ENCODE data around the gene ZIC1. TPM values are rescaled to one million over a fixed set of nuclear protein-coding genes. Genes with fewer than 3 reads are reported as not detected.

Gene ZIC1
- total and polyA plus RNA-seq, 8 donors = 0.03 to 0.55 TPM; not detected in 6

GRCh38 chr3:147369231-147369630 lies 39.9 kb upstream of the ZIC1 start:
- DNase-seq = no peak
- no peaks in the 10 kb centered on the region for H3K9me3 ChIP-seq
- no peaks in the 10 kb centered on the region for H3K36me3 ChIP-seq
- H3K27me3 ChIP-seq = peaks cover 76 to 100% of the 10 kb centered on the region in 2 donors
- no peak overlapping the region for H3K27ac ChIP-seq
- no peak for ATAC-seq
- no peaks in the 10 kb centered on the region for H3K4me1 ChIP-seq
- TF ChIP-seq CTCF (IDR thresholded peaks at IDR 0.05) = no peak
- H3K4me3 ChIP-seq = no peak overlapping the region
- intact Hi-C loops (cut with DNase I) = no loop called here

GRCh38 chr3:147369661-147370123 lies 39.5 kb upstream of the ZIC1 start:
- H3K4me3 ChIP-seq = no peak overlapping the region
- H3K36me3 ChIP-seq = no peaks in the 10 kb centered on the region
- no peak for DNase-seq
- no peaks in the 10 kb centered on the region for H3K9me3 ChIP-seq
- H3K4me1 ChIP-seq = no peaks in the 10 kb centered on the region
- no peak overlapping the region for H3K27ac ChIP-seq
- peaks cover 80 to 100% of the 10 kb centered on the region in 2 donors for H3K27me3 ChIP-seq
- ATAC-seq = no peak
- no peak for TF ChIP-seq CTCF (IDR thresholded peaks at IDR 0.05)
- intact Hi-C loops (cut with DNase I) = no loop called here

GRCh38 chr3:147370349-147370748 lies 38.8 kb upstream of the ZIC1 start:
- Histone ChIP-seq H3K27me3 (peaks cover 87 to 100% of the 10 kb centered on the region in 2 donors), H3K4me1 (no peaks in the 10 kb centered on the region), H3K9me3 (no peaks in the 10 kb centered on the region), H3K27ac (no peak overlapping the region), H3K36me3 (no peaks in the 10 kb centered on the region), H3K4me3 (no peak overlapping the region)
- intact Hi-C loops (cut with DNase I) = no loop called here
- ATAC-seq = no peak
- DNase-seq = no peak
- no peak for TF ChIP-seq CTCF (IDR thresholded peaks at IDR 0.05)

GRCh38 chr3:147371140-147371539 lies 38.0 kb upstream of the ZIC1 start:
- peaks cover 94 to 100% of the 10 kb centered on the region in 2 donors for H3K27me3 ChIP-seq
- intact Hi-C loops (cut with DNase I) = no loop called here

GRCh38 chr3:147371771-147372340 lies 37.3 kb upstream of the ZIC1 start:
- no peak for TF ChIP-seq CTCF (IDR thresholded peaks at IDR 0.05)
- H3K27ac ChIP-seq = no peak overlapping the region
- H3K4me1 ChIP-seq = no peaks in the 10 kb centered on the region
- H3K36me3 ChIP-seq = no peaks in the 10 kb centered on the region
- intact Hi-C loops (cut with DNase I) = no loop called here
- H3K4me3 ChIP-seq = no peak overlapping the region
- no peaks in the 10 kb centered on the region for H3K9me3 ChIP-seq
- no peak for ATAC-seq
- H3K27me3 ChIP-seq = peaks cover 96 to 100% of the 10 kb centered on the region in 2 donors
- DNase-seq = no peak

More at GRCh38 chr3:147371140-147371539, 38.0 kb upstream of the ZIC1 start:
- no peak for ATAC-seq
- TF ChIP-seq CTCF (IDR thresholded peaks at IDR 0.05) = no peak
- no peaks in the 10 kb centered on the region for H3K9me3 ChIP-seq
- no peak for DNase-seq
- no peak overlapping the region for H3K27ac ChIP-seq
- H3K4me3 ChIP-seq = no peak overlapping the region
- H3K4me1 ChIP-seq = no peaks in the 10 kb centered on the region
- H3K36me3 ChIP-seq = no peaks in the 10 kb centered on the region
